SU-DHL-6 (cell line): ENCODE data around the gene ANKEF1.
"Not testable (repeated sequence)": the region's sequence is repeated elsewhere in the genome, so short reads cannot be mapped to it uniquely, and the experiment has no call there.

ENCODE experiments used
- H2AFZ ChIP-seq: fragments of 200-600 bp; sonication (generic); 2 replicates; pipeline ENCODE4 v1.6.1; 2014; ENCODE audit warnings: low read depth, mild to moderate bottlenecking, moderate library complexity, mixed read lengths, antibody characterized with exemption, low read length; ENCODE audit not compliant: severe bottlenecking
- H3F3A ChIP-seq: fragments of 200-600 bp; shearing (Covaris generic); 2 replicates; pipeline ENCODE4 v1.6.0; 2016; ENCODE audit warnings: antibody characterized with exemption, mild to moderate bottlenecking; ENCODE audit not compliant: insufficient read depth
- H3K27ac ChIP-seq: fragments of 200-600 bp; sonication (generic); 2 replicates; pipeline ENCODE4 v1.5.1; 2016; ENCODE audit warnings: low read depth, mild to moderate bottlenecking, low read length, moderate library complexity, mixed read lengths
- H3K27me3 ChIP-seq: fragments of 200-600 bp; sonication (generic), shearing (Covaris generic); 2 replicates; pipeline ENCODE4 v1.6.0; 2014; ENCODE audit warnings: mild to moderate bottlenecking, low read length
- H3K36me3 ChIP-seq: fragments of 200-600 bp; sonication (generic); 2 replicates; pipeline ENCODE4 v1.6.1; 2014; ENCODE audit warnings: mild to moderate bottlenecking, low read length, mixed read lengths
- H3K4me2 ChIP-seq: fragments of 300-600, 200-600 bp; shearing (Covaris generic), sonication (generic); 2 replicates; pipeline ENCODE4 v1.6.0; 2014; ENCODE audit warnings: low read length, low read depth, mild to moderate bottlenecking; ENCODE audit not compliant: poor library complexity, severe bottlenecking
- H3K4me3 ChIP-seq: fragments of 200-600 bp; sonication (generic); 2 replicates; pipeline ENCODE4 v1.5.1; 2014; ENCODE audit warnings: antibody characterized with exemption, low read length, mild to moderate bottlenecking, mixed read lengths; ENCODE audit not compliant: insufficient read depth, poor library complexity, severe bottlenecking
- H3K79me2 ChIP-seq: fragments of 200-600 bp; sonication (generic); 2 replicates; pipeline ENCODE4 v1.6.1; 2014; ENCODE audit warnings: mild to moderate bottlenecking, low read length, moderate library complexity; ENCODE audit not compliant: insufficient read depth
- H3K9ac ChIP-seq: fragments of 200-600 bp; sonication (generic); 2 replicates; pipeline ENCODE4 v1.7.0; 2014; ENCODE audit warnings: mild to moderate bottlenecking, low read length
- H3K9me2 ChIP-seq: fragments of 200-600 bp; sonication (generic); replicated peaks from 2 replicates; pipeline ENCODE4 v1.6.1; 2014; ENCODE audit warnings: low read length; ENCODE audit not compliant: insufficient read depth
- H3K9me3 ChIP-seq: fragments of 200-600 bp; sonication (generic); 2 replicates; pipeline ENCODE4 v1.6.1; 2014; ENCODE audit warnings: low read length, mixed read lengths; ENCODE audit not compliant: insufficient read depth
- H4K20me1 ChIP-seq: fragments of 200-600 bp; sonication (generic); 2 replicates; pipeline ENCODE4 v1.6.1; 2014; ENCODE audit warnings: low read depth, mild to moderate bottlenecking, antibody characterized with exemption, low read length, moderate library complexity, mixed read lengths
- CTCF ChIP-seq: fragments of 200-600 bp; sonication (generic); IDR thresholded peaks from one replicate; pipeline ENCODE4 v1.5.1; 2017; ENCODE audit warnings: antibody characterized with exemption, mild to moderate bottlenecking, low read length, moderate library complexity; ENCODE audit not compliant: insufficient read depth, poor library complexity, severe bottlenecking
- EZH2phosphoT487 ChIP-seq: fragments of 200-600 bp; sonication (generic), shearing (Covaris generic); conservative IDR thresholded peaks from 2 replicates; pipeline ENCODE4 v1.6.1; 2018; ENCODE audit warnings: mild to moderate bottlenecking, antibody characterized with exemption, low read length, moderate library complexity, mixed read lengths

Gene ANKEF1

DNA sequence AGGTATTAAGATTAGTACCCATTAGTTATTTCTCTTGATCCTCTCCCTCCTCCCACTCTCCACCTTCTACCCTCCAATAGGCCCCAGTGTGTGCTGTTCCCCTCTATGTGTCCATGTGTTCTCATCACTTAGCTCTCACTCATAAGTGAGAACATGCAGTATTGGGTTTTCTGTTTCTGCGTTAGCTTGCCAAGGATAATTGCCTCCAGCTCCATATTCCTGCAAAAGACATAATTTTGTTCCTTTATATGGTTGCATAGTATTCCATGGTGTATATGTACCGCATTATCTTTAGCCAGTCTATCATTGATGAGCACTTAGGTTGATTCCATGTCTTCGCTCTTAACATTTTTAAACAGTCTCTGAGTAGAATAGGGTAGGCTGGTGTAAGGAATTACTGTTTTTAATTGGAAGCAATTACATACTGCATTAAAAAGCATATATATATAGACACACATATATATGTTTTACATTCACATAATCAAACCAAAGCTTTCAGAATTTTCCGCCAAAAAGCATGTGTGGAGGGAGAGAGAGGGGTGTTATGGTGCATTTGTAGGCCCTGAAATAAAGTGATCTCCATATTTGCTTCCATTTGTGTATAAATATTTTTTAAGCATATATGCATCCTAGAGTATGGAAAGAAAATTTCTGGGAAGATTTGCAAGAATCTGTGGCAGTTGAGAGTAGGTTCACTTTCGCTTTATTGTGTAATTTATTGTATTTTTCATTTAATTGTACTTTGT, 709 bp upstream of the ANKEF1 start:
- Histone ChIP-seq H4K20me1 (no peaks in the 10 kb centered on the region), H3K79me2 (no peaks in the 10 kb centered on the region), H3F3A (no peaks in the 10 kb centered on the region), H3K9me2 (no peaks in the 10 kb centered on the region), H3K9ac (no peak overlapping the region), H3K4me3 (no peak overlapping the region), H3K4me2 (no peak overlapping the region), H3K36me3 (no peaks in the 10 kb centered on the region), H3K27me3 (no peaks in the 10 kb centered on the region), H2AFZ (no peak overlapping the region), H3K9me3 (no peaks in the 10 kb centered on the region), H3K27ac (no peak overlapping the region)
- TF ChIP-seq EZH2phosphoT487: no peak
- no peak for TF ChIP-seq CTCF

DNA sequence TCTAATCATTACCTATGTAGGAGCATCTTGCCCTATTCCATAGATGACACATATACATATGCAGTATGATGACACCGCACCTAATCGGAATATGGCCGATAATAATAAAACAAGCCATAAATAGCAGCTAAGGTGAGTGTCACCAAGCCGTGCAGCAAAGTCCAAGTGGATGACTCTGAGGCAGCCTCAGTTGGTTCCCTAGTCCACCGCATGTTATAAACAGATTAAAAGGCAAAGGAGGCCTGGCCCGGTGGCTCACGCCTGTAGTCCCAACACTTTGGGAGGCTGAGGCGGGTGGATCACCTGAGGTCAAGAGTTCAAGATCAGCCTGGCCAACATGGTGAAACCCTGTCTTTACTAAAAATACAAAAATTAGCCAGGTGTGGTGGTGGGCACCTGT, 1.5 kb downstream of the ANKEF1 start:
- H3F3A ChIP-seq, H3K9me2 ChIP-seq, H3K79me2 ChIP-seq, H2AFZ ChIP-seq, H4K20me1 ChIP-seq, H3K36me3 ChIP-seq, H3K4me2 ChIP-seq, H3K27ac ChIP-seq, H3K27me3 ChIP-seq, H3K9me3 ChIP-seq, H3K9ac ChIP-seq, H3K4me3 ChIP-seq: not testable (repeated sequence)

DNA sequence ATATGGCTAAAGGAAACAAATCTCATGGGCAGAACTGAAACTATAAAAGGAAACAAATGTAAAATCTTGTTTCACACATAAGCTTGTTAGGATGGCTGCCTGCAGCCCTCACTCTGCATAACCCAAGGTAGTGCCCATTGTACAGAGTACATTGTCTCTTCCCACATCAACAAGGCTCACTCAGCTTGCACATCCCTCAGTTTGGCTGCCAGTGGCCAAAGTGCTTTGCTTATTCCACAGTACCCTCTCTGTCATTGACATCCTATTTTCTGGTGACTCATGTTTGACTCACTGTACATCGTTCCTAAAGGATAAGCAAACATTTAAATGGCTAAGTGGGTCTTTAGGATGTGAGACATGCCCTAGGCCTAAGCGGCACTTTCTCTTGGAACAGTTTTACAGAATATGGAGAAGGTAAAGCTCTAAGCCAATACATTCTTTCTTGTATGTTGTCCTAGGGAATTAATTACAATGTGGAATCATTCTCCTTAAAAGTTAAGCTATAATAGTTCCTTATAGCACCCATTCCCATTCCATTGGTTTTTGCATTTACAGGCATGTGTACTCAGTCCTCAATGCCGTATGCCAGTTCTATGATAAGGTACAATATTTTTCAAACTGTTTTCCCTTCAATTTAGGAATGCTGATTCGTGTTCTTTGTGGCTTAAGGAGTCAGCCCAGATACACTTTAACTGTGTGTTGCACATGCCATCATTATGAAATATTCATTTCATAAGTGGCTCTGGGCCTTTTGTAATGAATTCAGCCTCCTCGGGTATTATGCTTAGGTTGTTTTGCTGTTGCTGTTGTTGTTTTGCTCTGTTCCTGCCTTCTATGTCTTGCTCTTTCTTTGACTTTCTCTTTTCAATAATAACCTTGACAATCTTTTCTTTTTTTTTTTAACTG, 5.5 kb downstream of the ANKEF1 start:
- Histone ChIP-seq H4K20me1 (no peaks in the 10 kb centered on the region), H3K4me2 (no peak overlapping the region), H3K4me3 (no peak overlapping the region), H3K9me2 (no peaks in the 10 kb centered on the region), H3K27me3 (no peaks in the 10 kb centered on the region), H3K36me3 (no peaks in the 10 kb centered on the region), H3K27ac (no peak overlapping the region), H3K9me3 (no peaks in the 10 kb centered on the region), H3K79me2 (no peaks in the 10 kb centered on the region), H3K9ac (no peak overlapping the region), H2AFZ (no peak overlapping the region), H3F3A (no peaks in the 10 kb centered on the region)
- TF ChIP-seq CTCF (no peak), EZH2phosphoT487 (no peak)

- Histone ChIP-seq H3K27me3 (no peaks in the 10 kb centered on the region), H2AFZ (no peak overlapping the region), H4K20me1 (no peaks in the 10 kb centered on the region), H3K27ac (no peak overlapping the region), H3F3A (no peaks in the 10 kb centered on the region), H3K4me3 (no peak overlapping the region), H3K4me2 (no peak overlapping the region), H3K79me2 (no peaks in the 10 kb centered on the region), H3K36me3 (no peaks in the 10 kb centered on the region), H3K9ac (no peak overlapping the region), H3K9me2 (no peaks in the 10 kb centered on the region), H3K9me3 (no peaks in the 10 kb centered on the region)
- TF ChIP-seq EZH2phosphoT487 (no peak), CTCF (no peak)
Measured at GRCh38 chr20:10042086-10042485, 7.3 kb downstream of the ANKEF1 start.
